NB4 (cell line): ENCODE results near the gene SSBP3.

Experiments
- POLR2A ChIP-seq: IDR thresholded peaks from 2 replicates; pipeline ENCODE4 v1.6.1; 2011; ENCODE audit warnings: mild to moderate bottlenecking; ENCODE audit not compliant: insufficient read length; ENCODE audit errors: extremely low read depth
- TF ChIP-seq, protein P1 (sequence below): IDR thresholded peaks from one replicate; pipeline ENCODE4 v1.5.1; 2012; ENCODE audit warnings: low read depth, low read length

GRCh38 chr1:54405898-54406293, 298 bp downstream of the SSBP3 start:
- TF ChIP-seq, protein P1, sequence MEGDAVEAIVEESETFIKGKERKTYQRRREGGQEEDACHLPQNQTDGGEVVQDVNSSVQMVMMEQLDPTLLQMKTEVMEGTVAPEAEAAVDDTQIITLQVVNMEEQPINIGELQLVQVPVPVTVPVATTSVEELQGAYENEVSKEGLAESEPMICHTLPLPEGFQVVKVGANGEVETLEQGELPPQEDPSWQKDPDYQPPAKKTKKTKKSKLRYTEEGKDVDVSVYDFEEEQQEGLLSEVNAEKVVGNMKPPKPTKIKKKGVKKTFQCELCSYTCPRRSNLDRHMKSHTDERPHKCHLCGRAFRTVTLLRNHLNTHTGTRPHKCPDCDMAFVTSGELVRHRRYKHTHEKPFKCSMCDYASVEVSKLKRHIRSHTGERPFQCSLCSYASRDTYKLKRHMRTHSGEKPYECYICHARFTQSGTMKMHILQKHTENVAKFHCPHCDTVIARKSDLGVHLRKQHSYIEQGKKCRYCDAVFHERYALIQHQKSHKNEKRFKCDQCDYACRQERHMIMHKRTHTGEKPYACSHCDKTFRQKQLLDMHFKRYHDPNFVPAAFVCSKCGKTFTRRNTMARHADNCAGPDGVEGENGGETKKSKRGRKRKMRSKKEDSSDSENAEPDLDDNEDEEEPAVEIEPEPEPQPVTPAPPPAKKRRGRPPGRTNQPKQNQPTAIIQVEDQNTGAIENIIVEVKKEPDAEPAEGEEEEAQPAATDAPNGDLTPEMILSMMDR, result no peak
- TF ChIP-seq POLR2A, result no peak
